HG03469 (cell line): ENCODE measurements around the gene RGS8.

Experiments
- ATAC-seq: cut with Tn5 transposase; IDR thresholded peaks from one replicate; pipeline ENCODE4 v1.9.1; 2021; ENCODE audit warnings: mild to moderate bottlenecking, moderate library complexity, moderate number of reproducible peaks; ENCODE audit not compliant: unreplicated experiment

RGS8 gene

GRCh38 chr1:182684116-182684828 lies at the start of gene RGS8:
RGS8 (minus strand) TSS chr1:182684587; CDS start chr1:182669649, 14,938 bp downstream.
- ATAC-seq: no peak

- no peak for ATAC-seq
These were observed 47.6 kb upstream of the RGS8 start for GRCh38 chr1:182731852-182732575.

DNA sequence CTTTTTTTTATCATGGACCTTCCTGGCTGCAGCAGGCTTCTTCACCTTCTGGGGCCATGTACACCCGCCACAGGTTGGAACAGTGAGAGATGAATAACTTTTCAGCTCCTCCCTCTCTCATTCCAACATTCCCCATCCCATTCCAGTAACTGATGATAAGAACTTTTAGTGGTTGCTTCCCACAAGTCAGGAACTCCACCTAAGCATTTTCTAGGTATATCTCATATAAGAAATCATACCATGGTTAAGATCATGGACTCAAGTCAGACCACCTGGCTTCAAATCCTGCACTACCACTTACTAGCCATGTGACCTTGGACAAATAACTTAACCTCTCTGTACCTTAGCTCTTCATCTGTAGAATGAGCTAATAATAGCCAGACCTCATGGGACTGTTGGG lies 42.5 kb upstream of the RGS8 start:
- no peak for ATAC-seq

DNA sequence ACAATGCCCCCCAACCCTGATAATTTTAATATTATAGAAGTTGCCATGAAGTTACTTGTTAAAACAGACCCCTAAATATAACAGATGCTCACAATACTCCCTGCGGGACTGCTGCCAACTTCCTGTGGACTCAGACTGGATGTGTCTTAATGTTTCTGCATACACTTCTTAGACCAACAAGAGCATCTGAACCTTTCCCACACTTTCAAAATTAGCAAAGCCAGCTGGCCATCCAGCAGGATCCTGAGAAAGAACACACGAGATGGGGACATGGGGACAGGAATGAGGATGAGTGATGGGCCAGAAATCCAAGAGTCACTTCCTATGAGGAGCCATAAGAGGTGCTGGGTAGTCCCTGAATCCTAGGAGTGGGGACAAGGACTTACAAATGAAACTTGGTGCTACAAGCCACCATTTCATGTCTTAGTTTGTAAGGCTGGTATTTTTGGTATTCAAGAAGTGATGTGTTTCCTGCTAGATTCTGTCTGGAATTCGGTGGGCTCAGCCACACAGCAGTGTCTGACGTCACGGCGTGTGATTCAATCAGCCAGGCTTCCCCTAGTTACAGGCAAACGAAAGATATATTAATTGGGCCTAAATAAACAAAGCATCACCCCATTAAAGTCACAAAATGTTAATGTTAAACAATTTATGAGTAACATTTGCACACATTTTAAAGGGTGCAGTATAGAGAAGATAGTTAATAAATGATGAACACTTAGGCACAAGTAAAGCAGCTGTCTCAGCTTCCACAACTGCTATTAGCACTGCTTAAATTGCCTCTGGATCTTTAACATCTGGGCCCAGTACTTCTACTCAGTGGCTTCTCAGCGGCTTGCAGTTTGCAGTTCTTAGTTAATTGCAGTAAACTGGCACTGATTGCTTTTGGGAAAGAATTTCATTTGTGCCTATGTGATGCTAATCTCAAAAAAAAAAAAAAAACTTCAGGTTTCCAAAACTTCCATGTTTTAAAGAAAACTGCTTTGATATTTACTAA lies 41.2 kb upstream of the RGS8 start:
- ATAC-seq: no peak

GRCh38 chr1:182724215-182724614 lies 39.8 kb upstream of the RGS8 start:
- no peak for ATAC-seq

- ATAC-seq: no peak
These were observed 38.8 kb upstream of the RGS8 start for GRCh38 chr1:182723200-182723599.

- no peak for ATAC-seq
These were observed 37.1 kb upstream of the RGS8 start for GRCh38 chr1:182721525-182721924.

- no peak for ATAC-seq
These were observed 36.1 kb upstream of the RGS8 start for GRCh38 chr1:182720463-182720862.

- no peak for ATAC-seq
These were observed 35.2 kb upstream of the RGS8 start for GRCh38 chr1:182719553-182719952.

- no peak for ATAC-seq
These were observed 33.9 kb upstream of the RGS8 start for GRCh38 chr1:182718311-182718710.

- no peak for ATAC-seq
These were observed 32.6 kb upstream of the RGS8 start for GRCh38 chr1:182716740-182717720.

- no peak for ATAC-seq
These were observed 31.1 kb upstream of the RGS8 start for GRCh38 chr1:182715531-182715930.

DNA sequence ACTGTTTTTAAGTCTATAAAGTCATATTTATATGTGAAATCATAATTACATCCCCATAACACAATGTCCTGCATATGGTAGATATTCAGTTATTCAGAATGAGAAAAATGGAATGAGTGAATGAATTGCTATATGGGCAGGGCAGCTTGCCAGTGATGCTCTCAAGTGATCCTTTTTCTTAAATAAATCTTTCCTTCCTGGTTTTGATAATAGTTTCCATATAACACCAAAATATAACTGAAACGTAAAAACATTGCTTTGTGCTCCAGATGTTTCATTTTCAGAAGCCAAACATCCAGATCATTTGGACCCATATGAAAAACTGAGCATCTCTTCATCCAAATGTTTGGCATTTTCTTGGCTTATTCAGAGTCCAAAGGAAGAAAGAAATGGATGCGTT lies 30.2 kb upstream of the RGS8 start:
- no peak for ATAC-seq

DNA sequence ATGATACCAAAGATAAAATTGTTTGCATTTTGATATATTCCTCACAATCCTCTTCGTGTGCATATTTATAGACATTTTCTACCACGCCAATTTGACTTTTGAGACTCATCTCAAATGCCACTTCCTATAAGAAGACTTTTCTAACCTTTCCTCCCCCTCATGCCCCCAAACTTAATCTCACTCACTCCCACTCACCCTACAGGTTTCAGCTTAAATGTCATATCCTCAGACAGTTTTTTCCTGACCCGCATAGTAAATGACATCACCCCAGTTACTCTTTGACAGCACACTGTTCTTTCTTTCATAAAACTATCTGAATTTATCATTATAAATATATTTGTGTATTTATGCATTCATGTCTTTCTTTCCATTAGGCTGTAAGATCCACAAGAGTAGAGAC lies 29.6 kb upstream of the RGS8 start:
- no peak for ATAC-seq

DNA sequence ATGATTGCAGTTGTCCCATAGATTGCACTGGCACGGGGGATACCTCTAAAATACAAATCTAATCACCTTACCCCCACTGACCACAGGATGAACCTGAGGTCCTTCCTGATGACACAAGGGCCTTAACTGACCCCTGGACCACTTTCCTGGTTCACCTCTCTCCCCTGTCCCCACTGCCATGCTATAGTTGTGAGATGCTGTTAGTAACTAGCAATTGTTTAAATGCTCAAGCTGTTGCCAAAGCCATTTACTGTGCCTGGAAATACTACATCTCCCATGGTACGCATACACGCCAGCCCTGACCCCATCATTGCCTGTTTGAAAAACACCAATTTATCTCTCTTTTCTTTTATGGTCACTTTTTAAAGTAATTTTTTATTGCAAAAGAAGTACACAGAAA lies 29.1 kb upstream of the RGS8 start:
- ATAC-seq: no peak

DNA sequence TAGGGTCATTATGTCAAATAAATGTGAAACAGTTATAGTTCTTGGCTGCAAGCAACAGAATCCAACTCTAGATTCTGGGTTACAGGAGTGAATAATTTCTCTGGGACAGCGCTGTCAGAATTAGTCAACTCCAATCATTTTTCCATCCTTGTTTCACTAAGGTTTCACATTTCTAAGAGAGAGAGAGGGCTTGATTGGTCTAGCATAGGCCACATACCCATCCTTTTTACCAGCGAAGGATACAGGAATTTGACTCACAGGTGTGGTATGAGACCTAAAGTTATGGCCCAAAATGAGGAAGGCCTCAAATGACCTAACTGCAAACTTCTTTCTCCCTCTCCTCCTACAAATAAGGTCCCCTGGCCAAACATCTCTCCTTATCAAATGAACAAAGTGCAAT lies 25.5 kb upstream of the RGS8 start:
- ATAC-seq: no peak

- ATAC-seq: no peak
These were observed 24.9 kb upstream of the RGS8 start for GRCh38 chr1:182709225-182709764.

DNA sequence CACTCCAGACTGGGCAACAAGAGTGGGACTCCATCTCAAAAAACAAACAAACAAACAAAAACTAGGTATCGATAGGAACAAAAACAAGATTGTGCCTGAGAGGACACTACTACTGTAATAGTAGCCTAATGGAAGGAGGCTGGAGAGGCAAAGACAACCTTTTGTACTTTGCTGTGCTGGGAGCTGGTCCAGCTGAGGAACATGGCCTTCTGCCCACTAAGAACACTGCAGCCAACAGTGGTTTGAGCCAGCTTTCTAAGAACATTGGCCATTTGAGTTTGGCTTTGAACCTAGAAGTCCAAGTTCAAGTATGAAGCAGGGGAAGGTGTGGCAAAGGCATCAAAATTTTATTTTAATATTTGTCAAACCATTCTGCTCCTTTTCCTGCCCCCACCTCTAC lies 22.7 kb upstream of the RGS8 start:
- no peak for ATAC-seq

DNA sequence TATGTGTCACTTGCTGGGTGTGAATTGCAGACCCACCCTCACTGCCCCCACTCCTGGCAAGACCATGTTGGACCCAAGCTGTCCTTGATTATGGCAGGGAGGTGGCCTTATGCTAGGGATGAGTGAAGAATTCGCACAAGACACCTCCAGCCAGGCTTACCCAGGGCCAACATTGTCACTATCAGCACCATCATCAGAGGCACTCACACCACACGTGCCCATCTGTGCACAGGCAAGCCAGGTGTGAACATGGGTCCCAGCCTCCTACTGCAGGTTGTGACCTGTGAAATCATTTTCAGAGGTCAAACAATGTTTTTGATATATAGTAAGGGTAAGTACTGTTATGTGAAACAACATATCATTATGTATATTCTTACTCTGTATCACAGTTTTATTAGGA lies 20.3 kb upstream of the RGS8 start:
- ATAC-seq: no peak

GRCh38 chr1:182703539-182703938 lies 19.2 kb upstream of the RGS8 start:
- no peak for ATAC-seq
